Keratinocyte (primary cell): ENCODE results near the gene FA2H.

Experiments used
- EZH2 ChIP-seq: IDR thresholded peaks from one replicate; pipeline ENCODE4 v1.6.1; 2012; ENCODE audit warnings: inconsistent platforms, mild to moderate bottlenecking, low read length, moderate library complexity
- TF ChIP-seq, protein P1 (sequence below), 3 experiments: IDR thresholded peaks in 1 of 3; conservative IDR thresholded peaks in 1 of 3; optimal IDR thresholded peaks in 1 of 3; 2 replicates in 2 of 3; 3 replicates in 1 of 3; pipeline versions ENCODE3 to v1.5.1; 2011; ENCODE audit warnings: low read length in 3 of 3, mild to moderate bottlenecking in 3 of 3, moderate library complexity in 2 of 3, control low read depth in 1 of 3, inconsistent platforms in 1 of 3; ENCODE audit not compliant: insufficient read depth in 2 of 3; ENCODE audit errors: extremely low read depth in 1 of 3

DNA sequence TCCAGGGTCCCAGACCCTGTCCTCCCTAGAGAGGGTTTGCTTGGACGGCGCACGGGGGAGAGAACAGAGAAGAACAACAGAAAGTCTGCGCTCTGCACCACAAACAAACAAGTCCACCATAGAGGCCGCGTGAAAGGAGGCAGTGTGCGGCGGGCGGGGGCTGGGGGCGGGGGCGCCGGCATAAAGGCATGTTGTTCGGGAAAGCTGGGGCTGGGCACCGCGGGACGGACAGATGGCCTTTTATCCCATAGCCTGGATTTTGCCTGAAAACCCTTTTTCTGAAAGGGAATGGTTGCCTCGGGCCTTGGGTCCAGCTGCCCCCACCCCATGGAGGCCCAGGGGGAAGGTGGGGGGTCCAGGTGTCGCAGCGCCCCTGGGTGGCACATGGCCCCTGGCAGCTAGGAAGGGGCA is 26.0 kb downstream of the FA2H start:
- TF ChIP-seq EZH2 = no peak
- TF ChIP-seq, protein P1, sequence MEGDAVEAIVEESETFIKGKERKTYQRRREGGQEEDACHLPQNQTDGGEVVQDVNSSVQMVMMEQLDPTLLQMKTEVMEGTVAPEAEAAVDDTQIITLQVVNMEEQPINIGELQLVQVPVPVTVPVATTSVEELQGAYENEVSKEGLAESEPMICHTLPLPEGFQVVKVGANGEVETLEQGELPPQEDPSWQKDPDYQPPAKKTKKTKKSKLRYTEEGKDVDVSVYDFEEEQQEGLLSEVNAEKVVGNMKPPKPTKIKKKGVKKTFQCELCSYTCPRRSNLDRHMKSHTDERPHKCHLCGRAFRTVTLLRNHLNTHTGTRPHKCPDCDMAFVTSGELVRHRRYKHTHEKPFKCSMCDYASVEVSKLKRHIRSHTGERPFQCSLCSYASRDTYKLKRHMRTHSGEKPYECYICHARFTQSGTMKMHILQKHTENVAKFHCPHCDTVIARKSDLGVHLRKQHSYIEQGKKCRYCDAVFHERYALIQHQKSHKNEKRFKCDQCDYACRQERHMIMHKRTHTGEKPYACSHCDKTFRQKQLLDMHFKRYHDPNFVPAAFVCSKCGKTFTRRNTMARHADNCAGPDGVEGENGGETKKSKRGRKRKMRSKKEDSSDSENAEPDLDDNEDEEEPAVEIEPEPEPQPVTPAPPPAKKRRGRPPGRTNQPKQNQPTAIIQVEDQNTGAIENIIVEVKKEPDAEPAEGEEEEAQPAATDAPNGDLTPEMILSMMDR (optimal IDR thresholded peaks at IDR 0.05 in 1 of 3, IDR thresholded peaks at IDR 0.05 in 1 of 3, conservative IDR thresholded peaks at IDR 0.05 in 1 of 3; ENCODE audit: extremely low read depth in 1 of 3, insufficient read depth in 2 of 3, low read length in 3 of 3) = no peak
